B cell (primary cell): ENCODE results near the gene ATP6V1G2. TPM values are rescaled to one million over a fixed set of nuclear protein-coding genes. Genes with fewer than 3 reads are reported as not detected.
A peak's percentile ranks its signal among the peaks of the same experiment; 100 is the strongest.

Experiments
- ATAC-seq: fragments of 200-7000 bp; cut with Tn5 transposase; one replicate; pipeline ENCODE4 v1.10.0; 2021; ENCODE audit warnings: low read depth, mild to moderate bottlenecking, moderate number of reproducible peaks, moderate library complexity
- CTCF ChIA-PET: fragments of 350-600 bp; sonication (Branson Sonifier 250); formaldehyde crosslinking; loops from one replicate; lab custom pipeline; 2021; ENCODE audit warnings: antibody characterized with exemption, inconsistent platforms; lab: Charles Lee
- POLR2A ChIA-PET: fragments of 350-600 bp; sonication (Branson Sonifier 250); formaldehyde crosslinking; loops from one replicate; lab custom pipeline; 2021; ENCODE audit warnings: antibody characterized with exemption; lab: Charles Lee
- DNase-seq: peaks from one replicate; pipeline ENCODE4 v3.0.0; 2013
- H2AFZ ChIP-seq: 2 replicates; pipeline ENCODE4 v1.6.1; 2012; ENCODE audit warnings: mild to moderate bottlenecking, low read depth, low read length; ENCODE audit not compliant: insufficient read depth, poor library complexity, severe bottlenecking
- H3K27ac ChIP-seq, 2 donors: 1 replicate in 1 of 2; 2 replicates in 1 of 2; pipeline ENCODE4 v1.5.1; 2012 to 2013; ENCODE audit warnings: low read length in 2 of 2, mild to moderate bottlenecking in 2 of 2, moderate library complexity in 1 of 2
- H3K27me3 ChIP-seq, 4 experiments: fragments of 200-600 bp in 1 of 4; sonication (generic) in 1 of 4; replicated peaks in 1 of 4; 1 replicate in 2 of 4; 2 replicates in 2 of 4; pipeline versions ENCODE4 v1.6.1 to v1.7.0; 2013 to 2016; ENCODE audit warnings: low read length in 3 of 4, mild to moderate bottlenecking in 2 of 4, mixed read lengths in 1 of 4, moderate library complexity in 1 of 4; ENCODE audit not compliant: insufficient read depth in 4 of 4, control insufficient read depth in 3 of 4; ENCODE audit errors: control extremely low read depth in 1 of 4
- H3K36me3 ChIP-seq, 2 experiments: replicated peaks in 1 of 2; 1 replicate in 1 of 2; 2 replicates in 1 of 2; pipeline versions ENCODE4 v1.6.1 to v1.7.1; 2013; ENCODE audit warnings: low read length in 1 of 2; ENCODE audit not compliant: insufficient read depth in 2 of 2, control insufficient read depth in 1 of 2; ENCODE audit errors: control extremely low read depth in 1 of 2, extremely low read depth in 1 of 2
- H3K4me1 ChIP-seq, 2 donors: fragments of 200-600 bp in 1 of 2; sonication (generic) in 1 of 2; 1 replicate in 1 of 2; 2 replicates in 1 of 2; pipeline versions ENCODE4 v1.5.1 to v1.6.1; 2013 to 2017; ENCODE audit warnings: low read length in 2 of 2; ENCODE audit not compliant: control insufficient read depth in 2 of 2, insufficient read depth in 2 of 2
- H3K4me2 ChIP-seq: replicated peaks from 2 replicates; pipeline ENCODE3; 2012; ENCODE audit warnings: mild to moderate bottlenecking, low read depth, low read length; ENCODE audit not compliant: poor library complexity, severe bottlenecking
- H3K4me3 ChIP-seq, 5 experiments: fragments of 200-600 bp in 1 of 5; sonication (generic) in 1 of 5; 1 replicate in 3 of 5; 2 replicates in 2 of 5; pipeline versions ENCODE4 v1.5.1 to v1.7.0; 2011 to 2016; ENCODE audit warnings: low read length in 4 of 5, mild to moderate bottlenecking in 4 of 5, low read depth in 2 of 5, control low read depth in 1 of 5, moderate library complexity in 1 of 5; ENCODE audit not compliant: insufficient read depth in 1 of 5; ENCODE audit errors: control extremely low read depth in 1 of 5, extremely low read depth in 1 of 5
- H3K79me2 ChIP-seq: fragments of 200-600 bp; sonication (generic); one replicate; pipeline ENCODE4 v1.6.0; 2016; ENCODE audit warnings: low read length; ENCODE audit not compliant: control insufficient read depth, insufficient read depth
- H3K9ac ChIP-seq: fragments of 200-600 bp; sonication (generic); 2 replicates; pipeline ENCODE4 v1.6.1; 2017; ENCODE audit warnings: mild to moderate bottlenecking, low read length, moderate library complexity
- H3K9me3 ChIP-seq, 3 donors: one replicate each; pipeline versions ENCODE4 v1.6.1 to v1.7.1; 2013; ENCODE audit warnings: low read length in 2 of 3; ENCODE audit not compliant: control insufficient read depth in 2 of 3, insufficient read depth in 1 of 3; ENCODE audit errors: control extremely low read depth in 1 of 3
- H4K20me1 ChIP-seq: 2 replicates; pipeline ENCODE4 v1.6.0; 2012; ENCODE audit warnings: mild to moderate bottlenecking, low read length; ENCODE audit not compliant: insufficient read depth, control insufficient read depth, poor library complexity, severe bottlenecking
- H3K27ac Mint-ChIP-seq: one replicate; pipeline ENCODE4 v1.8.0; 2021; ENCODE audit warnings: mixed read lengths
- H3K27me3 Mint-ChIP-seq: one replicate; pipeline ENCODE4 v1.8.0; 2021; ENCODE audit warnings: mixed read lengths
- H3K4me1 Mint-ChIP-seq: one replicate; pipeline ENCODE4 v1.8.0; 2021; ENCODE audit warnings: mixed read lengths
- H3K4me3 Mint-ChIP-seq: one replicate; pipeline ENCODE4 v1.8.0; 2021; ENCODE audit warnings: mixed read lengths
- H3K9me3 Mint-ChIP-seq: one replicate; pipeline ENCODE4 v1.8.0; 2022; ENCODE audit warnings: mixed read lengths; ENCODE audit not compliant: insufficient read depth
- EZH2 ChIP-seq: IDR thresholded peaks from 2 replicates; pipeline ENCODE4 v1.6.1; 2012; ENCODE audit warnings: borderline replicate concordance, low read depth, mild to moderate bottlenecking, moderate library complexity, low read length; ENCODE audit not compliant: insufficient read depth, poor library complexity, severe bottlenecking
- WGBS: methylation state at CpG from one replicate; pipeline ENCODE4 v1.1.5; 2013; ENCODE audit warnings: missing lambda C conversion rate; ENCODE audit not compliant: insufficient coverage; 5-methylcytosine and 5-hydroxymethylcytosine counted together
- intact Hi-C: fragments of 100-400 bp; cut with micrococcal nuclease; formaldehyde crosslinking; loops from one replicate; pipeline ENCODE4 v1.10.0; 2022
- polyA plus RNA-seq: library from polyadenylated mRNA; depleted of rRNA; stranded (reverse); fragments of >200 nt; gene quantifications from 2 replicates; pipeline ENCODE4 v1.2.3, GENCODE V29; 2012
- total RNA-seq, 2 donors: library from RNA; stranded (reverse); fragments of 120-200 nt in 1 of 2; gene quantifications; 1 replicate in 1 of 2; 2 replicates in 1 of 2; pipeline versions ENCODE4 v1.2.3 to v1.2.4, GENCODE V29; 2013 to 2022
- TF ChIP-seq, protein P1 (sequence below): fragments of 200-600 bp; IDR thresholded peaks from one replicate; pipeline ENCODE4 v1.8.0; 2022; ENCODE audit warnings: antibody characterized with exemption, mild to moderate bottlenecking

The ATP6V1G2 gene
- total and polyA plus RNA-seq, 2 donors (not counting 1 experiment from before 2014, with no cell fraction given): 3.3 to 4.5 TPM

DNA sequence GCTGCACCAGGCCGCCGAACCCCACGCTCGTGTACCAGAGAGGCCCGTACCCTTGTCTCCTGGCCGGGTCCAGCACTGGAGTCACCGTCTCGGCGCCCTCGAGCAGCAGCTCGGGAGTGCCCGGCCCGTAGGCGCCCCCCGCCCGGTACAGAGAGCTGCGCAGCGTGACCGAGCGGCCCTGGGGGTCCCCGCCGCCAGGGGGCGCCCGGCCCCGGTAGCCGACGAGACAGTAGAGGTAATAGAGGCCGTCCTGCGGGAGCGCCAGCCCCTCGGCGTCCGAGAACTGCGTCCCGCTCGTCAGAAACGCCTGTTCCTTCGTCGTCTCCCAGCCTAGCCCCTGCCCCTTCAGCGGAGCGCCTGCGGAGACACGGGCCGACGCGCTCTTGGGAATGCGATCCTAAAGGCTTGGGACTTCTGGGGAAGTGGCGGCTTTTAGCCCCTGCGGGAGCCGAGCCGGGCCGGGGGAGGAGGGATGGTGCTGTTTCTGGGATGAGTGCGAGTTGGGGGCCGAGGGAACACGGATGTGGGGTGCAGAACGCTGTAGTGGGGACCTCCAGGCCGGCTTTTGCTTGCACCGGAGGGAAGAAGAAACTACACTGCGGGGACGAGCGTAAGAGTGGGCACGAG, 34.5 kb upstream of the ATP6V1G2 start:
- Mint-ChIP-seq H3K9me3 (no peaks in the 10 kb centered on the region), H3K4me3 (peak overlapping the region; percentile 98), H3K4me1 (peaks cover 82% of the 10 kb centered on the region), H3K27ac (peak overlapping the region; percentile 99), H3K27me3 (no peaks in the 10 kb centered on the region)
- Histone ChIP-seq H3K9me3 (no peaks in the 10 kb centered on the region), H3K36me3 (peaks cover 2 to 39% of the 10 kb centered on the region in 2 experiments), H3K79me2 (peaks cover 74% of the 10 kb centered on the region), H2AFZ (peak overlapping the region; percentile 55), H3K4me1 (peaks cover 71 to 83% of the 10 kb centered on the region in 2 donors), H3K9ac (peak overlapping the region; percentile 97), H3K27ac (peak overlapping the region; percentile 95 to 97), H4K20me1 (peaks cover 29% of the 10 kb centered on the region), H3K4me2 (peak overlapping the region; percentile 88), H3K4me3 (peak overlapping the region; percentile 83 to 100 (median 96)), H3K27me3 (no peaks in the 10 kb centered on the region)
- CTCF ChIA-PET: interaction anchor here (0.8 to 35.3 kb wide), 8 partner anchors 14 to 252 kb away, joined by 3 to 2241 read pairs (median 6); partner anchors contain the start of genes ATP6V1G2, DDX39B, LST1 and LTA
- DNase-seq (peak; percentile 89), ATAC-seq (peak; percentile 62)
- POLR2A ChIA-PET: interaction anchor here (0.7 to 42.6 kb wide), 9 partner anchors 4 to 226 kb away, joined by 3 to 1450 read pairs (median 6); partner anchors contain the start of genes ATP6V1G2, BAG6, DDX39B and LSM2
- under 1% methylated on average over 62 of the region's 62 CpGs for WGBS
- intact Hi-C loops: loop anchor here (1.0 to 2.0 kb wide), 4 partner anchors 9 to 30 kb away; partner anchors contain the start of gene LTA
- TF ChIP-seq EZH2: no peak
- TF ChIP-seq, protein P1, sequence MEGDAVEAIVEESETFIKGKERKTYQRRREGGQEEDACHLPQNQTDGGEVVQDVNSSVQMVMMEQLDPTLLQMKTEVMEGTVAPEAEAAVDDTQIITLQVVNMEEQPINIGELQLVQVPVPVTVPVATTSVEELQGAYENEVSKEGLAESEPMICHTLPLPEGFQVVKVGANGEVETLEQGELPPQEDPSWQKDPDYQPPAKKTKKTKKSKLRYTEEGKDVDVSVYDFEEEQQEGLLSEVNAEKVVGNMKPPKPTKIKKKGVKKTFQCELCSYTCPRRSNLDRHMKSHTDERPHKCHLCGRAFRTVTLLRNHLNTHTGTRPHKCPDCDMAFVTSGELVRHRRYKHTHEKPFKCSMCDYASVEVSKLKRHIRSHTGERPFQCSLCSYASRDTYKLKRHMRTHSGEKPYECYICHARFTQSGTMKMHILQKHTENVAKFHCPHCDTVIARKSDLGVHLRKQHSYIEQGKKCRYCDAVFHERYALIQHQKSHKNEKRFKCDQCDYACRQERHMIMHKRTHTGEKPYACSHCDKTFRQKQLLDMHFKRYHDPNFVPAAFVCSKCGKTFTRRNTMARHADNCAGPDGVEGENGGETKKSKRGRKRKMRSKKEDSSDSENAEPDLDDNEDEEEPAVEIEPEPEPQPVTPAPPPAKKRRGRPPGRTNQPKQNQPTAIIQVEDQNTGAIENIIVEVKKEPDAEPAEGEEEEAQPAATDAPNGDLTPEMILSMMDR: peak; percentile 99

DNA sequence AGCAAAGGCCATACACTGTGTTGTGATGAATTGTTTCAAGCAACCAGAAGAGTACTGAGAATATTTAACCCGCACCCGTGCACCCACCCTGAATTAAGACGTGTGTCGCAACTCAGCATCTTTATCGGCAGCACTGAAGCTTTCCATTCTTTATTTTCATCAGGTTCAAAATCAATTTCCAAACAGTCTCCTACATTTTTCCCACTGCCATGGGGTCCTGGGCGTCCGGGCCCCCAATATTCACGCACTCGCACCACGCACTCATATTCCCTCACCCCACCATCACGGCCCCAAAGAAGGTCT, 34.0 kb upstream of the ATP6V1G2 start:
- Histone ChIP-seq H3K79me2 (peaks cover 79% of the 10 kb centered on the region), H2AFZ (peak overlapping the region; percentile 55), H3K9ac (peak overlapping the region; percentile 97), H3K36me3 (peaks cover 2 to 39% of the 10 kb centered on the region in 2 experiments), H3K4me1 (peaks cover 66 to 83% of the 10 kb centered on the region in 2 donors), H3K9me3 (no peaks in the 10 kb centered on the region), H3K27ac (peak overlapping the region; percentile 95 to 97), H4K20me1 (peaks cover 33% of the 10 kb centered on the region), H3K4me2 (peak overlapping the region; percentile 88), H3K27me3 (no peaks in the 10 kb centered on the region), H3K4me3 (peak overlapping the region; percentile 51 to 100 (median 85))
- intact Hi-C loops: loop anchor here (1.0 to 2.0 kb wide), 2 partner anchors 22 to 29 kb away; no protein-coding TSS in a partner anchor
- Mint-ChIP-seq H3K9me3 (no peaks in the 10 kb centered on the region), H3K4me1 (peaks cover 82% of the 10 kb centered on the region), H3K27me3 (no peaks in the 10 kb centered on the region), H3K27ac (peak overlapping the region; percentile 99), H3K4me3 (peak overlapping the region; percentile 98)
- 32% methylated on average over 11 of the region's 11 CpGs for WGBS
- ChIA-PET POLR2A (interaction anchor here (0.6 to 42.6 kb wide), 9 partner anchors 4 to 934 kb away, joined by 3 to 1450 read pairs (median 7); partner anchors contain the start of genes ATP6V1G2, DDX39B, LSM2 and LST1), CTCF (interaction anchor here (0.8 to 35.3 kb wide), 8 partner anchors 15 to 252 kb away, joined by 3 to 2241 read pairs (median 6); partner anchors contain the start of genes ATP6V1G2, DDX39B, LST1 and LTA)
- ATAC-seq (no peak), DNase-seq (no peak)
- no peak for TF ChIP-seq EZH2
- TF ChIP-seq, protein P1: no peak
